ENCODE measurements around the gene AGTRAP. TPM values are rescaled to one million over a fixed set of nuclear protein-coding genes. Genes with fewer than 3 reads are reported as not detected.

The AGTRAP gene, protein sequence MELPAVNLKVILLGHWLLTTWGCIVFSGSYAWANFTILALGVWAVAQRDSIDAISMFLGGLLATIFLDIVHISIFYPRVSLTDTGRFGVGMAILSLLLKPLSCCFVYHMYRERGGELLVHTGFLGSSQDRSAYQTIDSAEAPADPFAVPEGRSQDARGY
- total RNA-seq (2022) (30.4 and 41.2 TPM in 2 replicates), Bru-seq, nascent RNA (percentile 50 among the genes with signal in this experiment), BruChase-seq, experiment 1, labeled RNA remaining after a 6-hour chase (percentile 53 among the genes with signal in this experiment), BruChase-seq, experiment 2, labeled RNA remaining after a 2-hour chase (percentile 52 among the genes with signal in this experiment)
- long read RNA-seq, transcript AGTRAP-201 (5 exons, 1,107 nt): major isoform, 57 of 143 reads
- long read RNA-seq, transcript AGTRAP-203 (5 exons, 1,100 nt): minor isoform, 12 of 143 reads
- long read RNA-seq, partial matches to known transcripts: 3 of 143 reads
- long read RNA-seq, other reads (novel, unspliced or antisense): 66 of 143 reads

DNA sequence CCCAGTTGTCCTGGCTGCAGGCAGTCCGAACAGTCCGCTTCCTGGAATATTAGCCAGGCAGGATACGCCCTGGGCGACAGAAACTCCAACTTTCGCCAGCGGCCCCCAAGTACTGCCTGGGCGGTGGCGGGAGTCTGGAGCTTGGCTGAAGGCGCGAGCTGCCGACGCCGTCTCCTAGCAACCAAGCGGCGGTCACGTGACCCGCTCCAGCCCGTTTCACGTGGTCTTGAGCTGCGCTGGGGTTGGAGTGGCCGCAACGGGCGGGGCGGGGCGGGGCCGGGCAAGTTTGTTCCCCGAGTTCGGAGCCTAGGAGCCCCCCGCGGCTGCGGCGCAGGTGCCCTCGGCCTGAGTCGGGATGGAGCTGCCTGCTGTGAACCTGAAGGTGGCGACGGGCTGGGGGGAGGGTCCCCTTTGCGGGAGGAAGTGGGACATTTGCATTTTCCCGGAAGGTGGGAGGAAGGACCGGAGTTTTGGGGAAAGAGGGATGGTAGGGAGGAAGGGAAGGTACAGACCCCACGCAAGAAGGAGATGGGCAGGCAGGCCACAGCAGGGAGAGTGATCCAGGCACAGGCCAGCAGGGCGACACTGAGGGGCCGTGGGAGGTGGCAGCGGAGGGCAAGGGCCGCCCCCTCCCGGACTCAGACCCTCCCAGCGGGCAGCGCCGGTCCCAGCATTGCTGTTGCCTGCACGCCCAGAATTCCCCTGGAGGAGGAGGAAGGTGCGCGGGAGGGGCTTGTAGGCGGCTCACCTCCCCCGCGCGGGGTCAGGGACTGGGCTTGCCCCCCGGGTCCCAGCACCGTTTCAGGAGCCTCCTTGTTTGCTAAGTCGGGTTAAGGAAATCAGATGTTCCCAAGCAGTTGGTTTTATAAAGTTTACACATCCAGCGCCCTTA lies at the start of gene AGTRAP:
Gene AGTRAP (plus strand): TSS at position 283 of the 892 bp plus-strand sequence. CDS start 73 bp downstream, at position 356.
- H3K9me3 Mint-ChIP-seq (ENCODE audit: low read depth, unreplicated experiment): no peaks in the 10 kb centered on the region
- TF ChIP-seq, protein P1, sequence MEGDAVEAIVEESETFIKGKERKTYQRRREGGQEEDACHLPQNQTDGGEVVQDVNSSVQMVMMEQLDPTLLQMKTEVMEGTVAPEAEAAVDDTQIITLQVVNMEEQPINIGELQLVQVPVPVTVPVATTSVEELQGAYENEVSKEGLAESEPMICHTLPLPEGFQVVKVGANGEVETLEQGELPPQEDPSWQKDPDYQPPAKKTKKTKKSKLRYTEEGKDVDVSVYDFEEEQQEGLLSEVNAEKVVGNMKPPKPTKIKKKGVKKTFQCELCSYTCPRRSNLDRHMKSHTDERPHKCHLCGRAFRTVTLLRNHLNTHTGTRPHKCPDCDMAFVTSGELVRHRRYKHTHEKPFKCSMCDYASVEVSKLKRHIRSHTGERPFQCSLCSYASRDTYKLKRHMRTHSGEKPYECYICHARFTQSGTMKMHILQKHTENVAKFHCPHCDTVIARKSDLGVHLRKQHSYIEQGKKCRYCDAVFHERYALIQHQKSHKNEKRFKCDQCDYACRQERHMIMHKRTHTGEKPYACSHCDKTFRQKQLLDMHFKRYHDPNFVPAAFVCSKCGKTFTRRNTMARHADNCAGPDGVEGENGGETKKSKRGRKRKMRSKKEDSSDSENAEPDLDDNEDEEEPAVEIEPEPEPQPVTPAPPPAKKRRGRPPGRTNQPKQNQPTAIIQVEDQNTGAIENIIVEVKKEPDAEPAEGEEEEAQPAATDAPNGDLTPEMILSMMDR (IDR thresholded peaks at IDR 0.05; ENCODE audit: unreplicated experiment): no peak
- intact Hi-C loops (cut with micrococcal nuclease; ENCODE audit: unreplicated experiment): no loop called here
- BruUV-seq (replicated peaks): no TSS peak
- CTCF ChIA-PET: interaction anchor here (2.7 kb wide), 1 partner anchor 16 kb away, joined by 10 read pairs; no protein-coding TSS in a partner anchor
- peaks cover 21% of the 10 kb centered on the region for H3K36me3 Mint-ChIP-seq (ENCODE audit: insufficient read depth, unreplicated experiment)
- H3K27ac Mint-ChIP-seq (ENCODE audit: unreplicated experiment): peak within 1 kb of the TSS; percentile 70
- peak; percentile 88 for DNase-seq
- H3K4me3 Mint-ChIP-seq (ENCODE audit: low read depth, unreplicated experiment): peak within 1 kb of the TSS; percentile 93
- peaks cover 5% of the 10 kb centered on the region for H3K4me1 Mint-ChIP-seq (ENCODE audit: low read depth, unreplicated experiment)
- H3K27me3 Mint-ChIP-seq (ENCODE audit: unreplicated experiment): no peaks in the 10 kb centered on the region

DNA sequence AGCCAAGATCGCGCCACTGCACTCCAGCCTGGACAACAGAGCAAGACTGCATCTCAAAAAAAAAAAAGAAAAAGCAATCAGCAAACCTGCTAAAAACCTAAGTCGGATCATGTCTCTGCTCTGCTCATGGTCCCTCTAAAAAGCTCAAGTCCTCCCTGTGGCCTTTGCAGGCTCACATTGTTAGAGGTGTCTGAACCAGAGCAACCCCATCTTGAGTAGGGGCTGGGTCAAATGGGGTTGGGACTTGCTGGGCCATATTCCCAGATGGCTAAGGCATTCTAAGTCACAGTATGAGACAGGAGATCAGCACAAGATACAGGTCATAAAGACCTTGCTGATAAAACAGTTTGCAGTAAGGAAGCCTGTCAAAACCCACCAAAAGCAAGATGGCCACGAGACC lies 47.4 kb upstream of the AGTRAP start:
- CTCF ChIA-PET: no interaction called here
- intact Hi-C loops (cut with micrococcal nuclease; ENCODE audit: unreplicated experiment): no loop called here
- no TSS peak for BruUV-seq (replicated peaks)
- Mint-ChIP-seq H3K27me3 (ENCODE audit: unreplicated experiment) (peaks cover 73% of the 10 kb centered on the region), H3K9me3 (ENCODE audit: low read depth, unreplicated experiment) (no peaks in the 10 kb centered on the region), H3K36me3 (ENCODE audit: insufficient read depth, unreplicated experiment) (peaks cover 9% of the 10 kb centered on the region), H3K4me1 (ENCODE audit: low read depth, unreplicated experiment) (peaks cover 23% of the 10 kb centered on the region), H3K27ac (ENCODE audit: unreplicated experiment) (no peak overlapping the region), H3K4me3 (ENCODE audit: low read depth, unreplicated experiment) (no peak overlapping the region)
- DNase-seq: no peak
- TF ChIP-seq, protein P1 (IDR thresholded peaks at IDR 0.05; ENCODE audit: unreplicated experiment): no peak

DNA sequence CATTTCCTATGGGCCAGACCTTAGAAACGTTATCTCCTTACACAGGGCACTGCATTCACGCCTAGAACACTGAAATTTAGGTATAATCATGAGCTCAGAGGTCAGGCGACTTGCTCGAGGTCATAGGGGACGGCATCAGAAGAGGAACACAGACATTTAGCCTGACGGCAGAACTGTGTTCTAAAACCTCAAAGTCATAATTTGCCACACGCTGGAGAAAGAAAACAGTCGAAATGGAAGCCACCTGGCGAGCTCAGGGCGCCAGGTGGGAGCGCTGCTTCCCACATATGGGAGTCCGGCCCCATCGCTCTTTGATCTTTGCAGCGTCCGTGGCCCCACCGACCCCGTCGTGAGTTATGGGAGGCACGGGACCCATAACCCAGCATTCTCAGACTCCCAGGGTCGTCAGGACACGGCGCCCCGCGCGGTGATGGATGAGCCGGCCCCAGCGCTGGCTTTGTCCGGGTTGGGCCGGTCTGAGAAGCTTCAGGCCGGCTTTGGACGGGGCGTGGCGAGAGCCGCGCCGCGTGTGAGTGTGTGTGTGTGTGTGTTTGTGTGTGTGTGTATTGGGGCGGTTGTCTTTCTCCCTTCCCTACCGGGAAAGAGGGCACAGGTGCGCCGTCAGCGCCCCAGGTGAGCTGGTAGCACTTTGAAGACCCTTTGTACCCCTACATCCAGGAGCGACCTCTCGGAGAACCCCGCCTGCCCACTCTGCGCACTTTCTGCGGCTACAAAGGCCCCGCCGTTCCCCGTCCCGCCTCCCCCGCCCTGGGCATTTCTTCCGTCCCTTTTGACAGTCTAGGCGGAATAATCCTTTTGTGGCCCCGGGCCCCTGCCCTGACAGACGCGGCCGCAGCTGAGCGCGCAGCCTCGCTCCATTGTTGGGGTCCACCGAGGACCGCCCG lies 45.3 kb upstream of the AGTRAP start:
- CTCF ChIA-PET: no interaction called here
- peaks cover 9% of the 10 kb centered on the region for H3K36me3 Mint-ChIP-seq (ENCODE audit: insufficient read depth, unreplicated experiment)
- BruUV-seq (replicated peaks): no TSS peak
- peak; percentile 9 for DNase-seq
- H3K9me3 Mint-ChIP-seq (ENCODE audit: low read depth, unreplicated experiment): no peaks in the 10 kb centered on the region
- TF ChIP-seq, protein P1 (IDR thresholded peaks at IDR 0.05; ENCODE audit: unreplicated experiment): no peak
- H3K4me1 Mint-ChIP-seq (ENCODE audit: low read depth, unreplicated experiment): peaks cover 28% of the 10 kb centered on the region
- peak overlapping the region; percentile 72 for H3K4me3 Mint-ChIP-seq (ENCODE audit: low read depth, unreplicated experiment)
- intact Hi-C loops (cut with micrococcal nuclease; ENCODE audit: unreplicated experiment): no loop called here
- H3K27ac Mint-ChIP-seq (ENCODE audit: unreplicated experiment): no peak overlapping the region
- peaks cover 66% of the 10 kb centered on the region for H3K27me3 Mint-ChIP-seq (ENCODE audit: unreplicated experiment)
